ENCODE data around the gene C2CD2.

GRCh38 chr21:42000908-42001307 is 47.1 kb upstream of the C2CD2 start:
- no peak for TF ChIP-seq POLR2AphosphoS5 (IDR thresholded peaks at IDR 0.05; ENCODE audit: low read depth, low read length)
- no peak for TF ChIP-seq REST (IDR thresholded peaks at IDR 0.05; ENCODE audit: insufficient read depth in 1 of 2, low read depth in 2 of 2, low read length in 2 of 2)
- no peak for TF ChIP-seq TAF1 (IDR thresholded peaks at IDR 0.05; ENCODE audit: borderline replicate concordance, insufficient read depth, low read length)
- no peak for TF ChIP-seq SIN3A (IDR thresholded peaks at IDR 0.05; ENCODE audit: borderline replicate concordance, insufficient read depth, low read length)

All from PFSK-1 (cell line).